GM13977 (cell line): Measurements from ENCODE around the gene CDPF1.
"Not testable (repeated sequence)": the region's sequence is repeated elsewhere in the genome, so short reads cannot be mapped to it uniquely, and the experiment has no call there.

Experiments used
- DNase-seq: peaks from one replicate; pipeline ENCODE4 v3.0.0; 2012; ENCODE audit warnings: low spot score
- CTCF ChIP-seq: IDR thresholded peaks from 2 replicates; pipeline ENCODE4 v1.5.1; 2012; ENCODE audit warnings: mild to moderate bottlenecking, control low read depth; ENCODE audit not compliant: insufficient read depth; ENCODE audit errors: extremely low read depth, missing control alignments
- in situ Hi-C: fragments of 300-500 bp; cut with MboI; formaldehyde crosslinking; loops from one replicate; pipeline ENCODE4 v1.12.0; 2022; ENCODE audit warnings: low sequenced_read_pairs, low pct_unique_long_range_greater_than_20kb, mixed read lengths, inconsistent platforms; ENCODE audit not compliant: unreplicated experiment

CDPF1 gene

GRCh38 chr22:46267431-46268279 is 17.6 kb upstream of the CDPF1 start, which contains the start of gene TTC38:
Gene TTC38, plus strand, starts transcription at chr22:46268008. Its CDS starts 32 bp downstream, at chr22:46268040.
- in situ Hi-C loops, result no loop called here
- TF ChIP-seq CTCF, result no peak
- peak; percentile 96 for DNase-seq

GRCh38 chr22:46265627-46266026 is 15.5 kb upstream of the CDPF1 start:
- DNase-seq, in situ Hi-C loops: not testable (repeated sequence)

- DNase-seq, in situ Hi-C loops: not testable (repeated sequence)
Measured at GRCh38 chr22:46264520-46264919, 14.4 kb upstream of the CDPF1 start.

- no peak for TF ChIP-seq CTCF
- DNase-seq, result no peak
- in situ Hi-C loops, result no loop called here
Measured at GRCh38 chr22:46263216-46263590, 13.1 kb upstream of the CDPF1 start, which contains the start of gene PKDREJ. Gene PKDREJ, minus strand, starts transcription at chr22:46263343. Its CDS starts 21 bp downstream, at chr22:46263322.

- TF ChIP-seq CTCF, result no peak
- in situ Hi-C loops, result no loop called here
- DNase-seq, result no peak
Measured at GRCh38 chr22:46262449-46263215, 12.5 kb upstream of the CDPF1 start.

- in situ Hi-C loops, result no loop called here
- TF ChIP-seq CTCF, result no peak
- DNase-seq, result no peak
Measured at GRCh38 chr22:46260038-46260437, 9.9 kb upstream of the CDPF1 start.

- in situ Hi-C loops, result no loop called here
- no peak for TF ChIP-seq CTCF
Measured at GRCh38 chr22:46259374-46259773, 9.3 kb upstream of the CDPF1 start.

More at GRCh38 chr22:46259374-46259773, 9.3 kb upstream of the CDPF1 start:
- DNase-seq, result no peak
